Panc1 (cell line): ENCODE data around the gene CHCHD1. TPM values are rescaled to one million over a fixed set of nuclear protein-coding genes. Genes with fewer than 3 reads are reported as not detected.

ENCODE experiments used
- ATAC-seq: fragments of 200-7000 bp; cut with Tn5 transposase; 2 replicates; pipeline ENCODE4 v1.9.1; 2020; ENCODE audit warnings: mild to moderate bottlenecking, moderate library complexity
- BruUV-seq: library from RNA; stranded (reverse); fragments of 400-500 nt; replicated peaks from 2 replicates; lab custom pipeline; 2021; lab: Mats Ljungman, UMichigan
- CTCF ChIA-PET: fragments of 300-600 bp; sonication (Branson Sonifier 250); formaldehyde crosslinking; loops from one replicate; lab custom pipeline; 2022; ENCODE audit warnings: antibody characterized with exemption; lab: Charles Lee
- POLR2A ChIA-PET: fragments of 300-600 bp; sonication (Branson Sonifier 250); formaldehyde crosslinking; loops from one replicate; lab custom pipeline; 2022; ENCODE audit warnings: antibody characterized with exemption; lab: Charles Lee
- DNase-seq: peaks from one replicate; pipeline ENCODE4 v3.0.0-alpha.2; 2010; ENCODE audit warnings: low read depth, low spot score
- H3K27ac ChIP-seq: 2 replicates; pipeline ENCODE4 v1.5.1; 2011; ENCODE audit warnings: mild to moderate bottlenecking, low read length, inconsistent platforms
- H3K27me3 ChIP-seq: fragments of 200-500 bp; sonication (Bioruptor generic); 2 replicates; pipeline ENCODE4 v1.6.0; 2014; ENCODE audit warnings: low read length, inconsistent platforms; ENCODE audit not compliant: control insufficient read depth, insufficient read depth
- H3K36me3 ChIP-seq: fragments of 200-500 bp; sonication (Bioruptor generic); 2 replicates; pipeline ENCODE4 v1.5.1; 2014; ENCODE audit warnings: inconsistent platforms, mild to moderate bottlenecking, low read length, moderate library complexity; ENCODE audit not compliant: control insufficient read depth, insufficient read depth
- H3K4me1 ChIP-seq: 2 replicates; pipeline ENCODE4 v1.5.1; 2011; ENCODE audit warnings: inconsistent platforms, mild to moderate bottlenecking, low read length, moderate library complexity; ENCODE audit not compliant: control insufficient read depth, insufficient read depth
- H3K4me3 ChIP-seq, 2 experiments: 2 replicates each; pipeline ENCODE4 v1.5.1; 2011 to 2012; ENCODE audit warnings: low read depth in 2 of 2, low read length in 2 of 2, mild to moderate bottlenecking in 2 of 2, inconsistent platforms in 1 of 2, moderate library complexity in 1 of 2
- H3K9me3 ChIP-seq: fragments of 200-500 bp; sonication (Bioruptor generic); 2 replicates; pipeline ENCODE4 v1.5.1; 2014; ENCODE audit warnings: low read depth, mild to moderate bottlenecking, inconsistent platforms, low read length, moderate library complexity; ENCODE audit not compliant: control insufficient read depth, insufficient read depth
- POLR2AphosphoS5 ChIP-seq: IDR thresholded peaks from 2 replicates; pipeline ENCODE4 v1.6.1; 2012; ENCODE audit warnings: mild to moderate bottlenecking, low read depth, low read length, moderate library complexity
- SIN3A ChIP-seq: IDR thresholded peaks from 2 replicates; pipeline ENCODE4 v1.6.1; 2012; ENCODE audit warnings: low read depth, mild to moderate bottlenecking, low read length, moderate library complexity, borderline replicate concordance; ENCODE audit not compliant: insufficient read depth
- TCF7L2 ChIP-seq: IDR thresholded peaks from 2 replicates; pipeline ENCODE4 v1.6.1; 2011; ENCODE audit warnings: mild to moderate bottlenecking, low read depth, low read length, inconsistent platforms
- in situ Hi-C: cut with HindIII; loops from 2 replicates; pipeline ENCODE4 v1.10.0; 2016; ENCODE audit warnings: low sequenced_read_pairs, low pct_unique_long_range_greater_than_20kb
- intact Hi-C: fragments of 100-400 bp; cut with micrococcal nuclease; formaldehyde crosslinking; loops from one replicate; pipeline ENCODE4 v1.10.0; 2022; ENCODE audit not compliant: unreplicated experiment
- total RNA-seq: library from RNA; stranded (reverse); gene quantifications from one replicate; pipeline ENCODE4 v1.2.1, GENCODE V29; 2021; ENCODE audit not compliant: unreplicated experiment
- TF ChIP-seq, protein P1 (sequence below): fragments of 450-650 bp; IDR thresholded peaks from 2 replicates; pipeline ENCODE4 v1.5.1; 2017; ENCODE audit warnings: mild to moderate bottlenecking
- TF ChIP-seq, protein P2 (sequence below), 2 experiments: IDR thresholded peaks; 2 replicates each; pipeline ENCODE4 v1.6.1; 2011 to 2012; ENCODE audit warnings: low read depth in 2 of 2, control low read depth in 1 of 2, low read length in 1 of 2, mild to moderate bottlenecking in 1 of 2, moderate library complexity in 1 of 2; ENCODE audit not compliant: insufficient read depth in 1 of 2

Gene CHCHD1
- total RNA-seq, 1 experiment from 2014 or later, result 41.2 TPM

DNA sequence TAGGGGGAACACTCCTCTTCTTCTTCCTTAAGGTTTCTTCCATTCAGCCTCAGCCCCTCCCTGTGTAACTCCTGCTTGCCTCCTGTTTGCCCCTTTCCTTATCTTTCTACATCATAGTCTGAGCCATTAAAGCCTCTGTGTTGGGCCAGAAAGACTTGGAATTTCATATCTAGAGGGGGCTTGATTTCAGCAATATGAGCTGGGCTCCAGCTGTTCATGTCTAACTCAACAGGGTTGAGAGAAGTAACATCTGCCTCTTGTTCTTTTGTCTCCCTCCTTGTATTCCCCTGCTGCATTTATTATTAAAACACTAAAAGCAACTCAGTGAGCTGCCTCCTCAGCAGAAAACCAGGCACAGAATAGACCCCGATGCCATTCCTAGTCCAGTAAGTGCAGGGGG, 20.1 kb upstream of the CHCHD1 start:
- H3K27ac ChIP-seq, result no peak overlapping the region
- ChIA-PET POLR2A (no interaction called here), CTCF (no interaction called here)
- in situ Hi-C loops (no loop called here), intact Hi-C loops (no loop called here)
- H3K4me3 ChIP-seq, result no peak overlapping the region
- BruUV-seq, result no TSS peak
- TF ChIP-seq, protein P1, sequence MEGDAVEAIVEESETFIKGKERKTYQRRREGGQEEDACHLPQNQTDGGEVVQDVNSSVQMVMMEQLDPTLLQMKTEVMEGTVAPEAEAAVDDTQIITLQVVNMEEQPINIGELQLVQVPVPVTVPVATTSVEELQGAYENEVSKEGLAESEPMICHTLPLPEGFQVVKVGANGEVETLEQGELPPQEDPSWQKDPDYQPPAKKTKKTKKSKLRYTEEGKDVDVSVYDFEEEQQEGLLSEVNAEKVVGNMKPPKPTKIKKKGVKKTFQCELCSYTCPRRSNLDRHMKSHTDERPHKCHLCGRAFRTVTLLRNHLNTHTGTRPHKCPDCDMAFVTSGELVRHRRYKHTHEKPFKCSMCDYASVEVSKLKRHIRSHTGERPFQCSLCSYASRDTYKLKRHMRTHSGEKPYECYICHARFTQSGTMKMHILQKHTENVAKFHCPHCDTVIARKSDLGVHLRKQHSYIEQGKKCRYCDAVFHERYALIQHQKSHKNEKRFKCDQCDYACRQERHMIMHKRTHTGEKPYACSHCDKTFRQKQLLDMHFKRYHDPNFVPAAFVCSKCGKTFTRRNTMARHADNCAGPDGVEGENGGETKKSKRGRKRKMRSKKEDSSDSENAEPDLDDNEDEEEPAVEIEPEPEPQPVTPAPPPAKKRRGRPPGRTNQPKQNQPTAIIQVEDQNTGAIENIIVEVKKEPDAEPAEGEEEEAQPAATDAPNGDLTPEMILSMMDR, result no peak
- TF ChIP-seq, protein P2, sequence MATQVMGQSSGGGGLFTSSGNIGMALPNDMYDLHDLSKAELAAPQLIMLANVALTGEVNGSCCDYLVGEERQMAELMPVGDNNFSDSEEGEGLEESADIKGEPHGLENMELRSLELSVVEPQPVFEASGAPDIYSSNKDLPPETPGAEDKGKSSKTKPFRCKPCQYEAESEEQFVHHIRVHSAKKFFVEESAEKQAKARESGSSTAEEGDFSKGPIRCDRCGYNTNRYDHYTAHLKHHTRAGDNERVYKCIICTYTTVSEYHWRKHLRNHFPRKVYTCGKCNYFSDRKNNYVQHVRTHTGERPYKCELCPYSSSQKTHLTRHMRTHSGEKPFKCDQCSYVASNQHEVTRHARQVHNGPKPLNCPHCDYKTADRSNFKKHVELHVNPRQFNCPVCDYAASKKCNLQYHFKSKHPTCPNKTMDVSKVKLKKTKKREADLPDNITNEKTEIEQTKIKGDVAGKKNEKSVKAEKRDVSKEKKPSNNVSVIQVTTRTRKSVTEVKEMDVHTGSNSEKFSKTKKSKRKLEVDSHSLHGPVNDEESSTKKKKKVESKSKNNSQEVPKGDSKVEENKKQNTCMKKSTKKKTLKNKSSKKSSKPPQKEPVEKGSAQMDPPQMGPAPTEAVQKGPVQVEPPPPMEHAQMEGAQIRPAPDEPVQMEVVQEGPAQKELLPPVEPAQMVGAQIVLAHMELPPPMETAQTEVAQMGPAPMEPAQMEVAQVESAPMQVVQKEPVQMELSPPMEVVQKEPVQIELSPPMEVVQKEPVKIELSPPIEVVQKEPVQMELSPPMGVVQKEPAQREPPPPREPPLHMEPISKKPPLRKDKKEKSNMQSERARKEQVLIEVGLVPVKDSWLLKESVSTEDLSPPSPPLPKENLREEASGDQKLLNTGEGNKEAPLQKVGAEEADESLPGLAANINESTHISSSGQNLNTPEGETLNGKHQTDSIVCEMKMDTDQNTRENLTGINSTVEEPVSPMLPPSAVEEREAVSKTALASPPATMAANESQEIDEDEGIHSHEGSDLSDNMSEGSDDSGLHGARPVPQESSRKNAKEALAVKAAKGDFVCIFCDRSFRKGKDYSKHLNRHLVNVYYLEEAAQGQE (IDR thresholded peaks at IDR 0.05; ENCODE audit: insufficient read depth in 1 of 2, low read depth in 2 of 2, low read length in 1 of 2), result no peak
- no peak for TF ChIP-seq TCF7L2
- no peak for TF ChIP-seq POLR2AphosphoS5
- TF ChIP-seq SIN3A, result no peak
- H3K27me3 ChIP-seq, result no peaks in the 10 kb centered on the region
- DNase-seq (no peak), ATAC-seq (no peak)
- H3K36me3 ChIP-seq, result peaks cover 38% of the 10 kb centered on the region
- H3K4me1 ChIP-seq, result no peaks in the 10 kb centered on the region
- no peaks in the 10 kb centered on the region for H3K9me3 ChIP-seq

DNA sequence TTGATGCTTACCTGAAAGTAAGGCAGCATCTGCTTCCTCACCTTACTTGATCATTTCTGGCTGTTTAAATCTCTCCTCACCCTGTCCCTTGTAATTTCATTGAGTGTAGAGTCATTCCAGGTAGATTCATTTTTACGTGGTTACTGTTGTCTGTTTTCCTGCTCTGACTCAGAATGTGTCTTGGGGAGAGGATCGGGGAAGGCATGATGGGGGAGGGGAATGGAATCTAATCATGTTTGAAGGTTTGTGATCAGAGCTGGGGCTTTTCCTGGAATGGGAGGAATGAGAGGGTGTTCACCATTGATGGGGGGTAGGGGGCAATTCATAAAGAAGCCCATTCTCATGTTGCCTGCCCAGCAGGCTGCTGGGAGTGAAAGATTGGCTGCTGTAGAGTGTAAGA, 18.9 kb upstream of the CHCHD1 start:
- POLR2A ChIA-PET, result no interaction called here
- DNase-seq (no peak), ATAC-seq (no peak)
- no peaks in the 10 kb centered on the region for H3K4me1 ChIP-seq
- H3K27me3 ChIP-seq, result no peaks in the 10 kb centered on the region
- BruUV-seq, result no TSS peak
- TF ChIP-seq POLR2AphosphoS5 (no peak), SIN3A (no peak), TCF7L2 (no peak)
- TF ChIP-seq, protein P2 (IDR thresholded peaks at IDR 0.05; ENCODE audit: insufficient read depth in 1 of 2, low read depth in 2 of 2, low read length in 1 of 2), result no peak
- TF ChIP-seq, protein P1, result no peak
- in situ Hi-C loops, result no loop called here
- no peaks in the 10 kb centered on the region for H3K9me3 ChIP-seq
- no peak overlapping the region for H3K27ac ChIP-seq
- CTCF ChIA-PET, result interaction anchor here (0.6 kb wide), 2 partner anchors 9 to 57 kb away, joined by 4 to 8 read pairs; a partner anchor contains a TSS
- H3K4me3 ChIP-seq, result no peak overlapping the region
- intact Hi-C loops, result no loop called here
- peaks cover 38% of the 10 kb centered on the region for H3K36me3 ChIP-seq
